Testis (tissue), 3 donors: Measurements from ENCODE around the gene JSRP1. TPM values are rescaled to one million over a fixed set of nuclear protein-coding genes. Genes with fewer than 3 reads are reported as not detected.

Experiments used
- DNase-seq: peaks from one replicate; pipeline ENCODE4 v3.0.0-alpha.2; 2019
- H3K27ac ChIP-seq, 2 donors: fragments of 200-600 bp; sonication (generic); one replicate each; pipeline ENCODE4 v1.5.1; 2019
- H3K27me3 ChIP-seq: fragments of 200-600 bp; sonication (generic); one replicate; pipeline ENCODE4 v1.5.1; 2019
- H3K36me3 ChIP-seq: fragments of 200-600 bp; sonication (generic); one replicate; pipeline ENCODE4 v1.5.1; 2017; ENCODE audit warnings: low read depth; ENCODE audit errors: missing control alignments
- H3K4me1 ChIP-seq: fragments of 200-600 bp; sonication (generic); one replicate; pipeline ENCODE4 v1.5.1; 2019
- H3K4me3 ChIP-seq, 2 donors: fragments of 200-600 bp; sonication (generic); one replicate each; pipeline ENCODE4 v1.5.1; 2017 to 2019
- H3K9me3 ChIP-seq: fragments of 200-600 bp; sonication (generic); one replicate; pipeline ENCODE4 v1.5.1; 2017
- CTCF ChIP-seq, 3 experiments: fragments of 450-650 bp in 2 of 3; fragments of 200-600 bp in 1 of 3; sonication (generic) in 1 of 3; IDR thresholded peaks; one replicate each; pipeline ENCODE4 v1.5.1; 2016 to 2019; ENCODE audit warnings: antibody characterized with exemption in 3 of 3, mild to moderate bottlenecking in 2 of 3, moderate library complexity in 1 of 3
- POLR2A ChIP-seq: fragments of 450-650 bp; IDR thresholded peaks from one replicate; pipeline ENCODE4 v1.6.1; 2017; ENCODE audit warnings: antibody characterized with exemption, mild to moderate bottlenecking, moderate library complexity
- WGBS, 2 donors: methylation state at CpG; one replicate each; pipeline ENCODE4 v1.1.5; 2018; 5-methylcytosine and 5-hydroxymethylcytosine counted together
- intact Hi-C: fragments of 100-400 bp; cut with DNase I; formaldehyde crosslinking; loops from one replicate; pipeline ENCODE4 v1.15.1; 2023; ENCODE audit warnings: low total_unique reads
- polyA plus RNA-seq: library from polyadenylated mRNA; stranded (reverse); fragments of 350-450 nt; fragmentation: Illumina TruSeq; extraction: RNeasy Lipid Tissue Mini Kit (QIAGEN cat#74804); gene quantifications from one replicate; pipeline ENCODE4 v1.2.3, GENCODE V29; 2014; ENCODE audit warnings: low read depth, low replicate concordance; ENCODE audit not compliant: insufficient read depth
- total RNA-seq, 2 donors: library from RNA; depleted of rRNA; stranded (reverse); fragments of >200 nt; gene quantifications; one replicate each; pipeline ENCODE4 v1.2.3, GENCODE V29; 2016

The JSRP1 gene
- total and polyA plus RNA-seq, 3 donors from 2014 or later, result 2.2 to 4.6 (median 2.6) TPM

- no peak overlapping the region for H3K4me3 ChIP-seq
- 77 to 84% methylated on average over 13 to 32 of the region's 32 CpGs for WGBS, 2 donors
- no peaks in the 10 kb centered on the region for H3K27me3 ChIP-seq
- H3K4me1 ChIP-seq, result peaks cover 35% of the 10 kb centered on the region
- DNase-seq, result no peak
- TF ChIP-seq POLR2A (no peak), CTCF (IDR thresholded peaks at IDR 0.05) (no peak)
- no peak overlapping the region for H3K27ac ChIP-seq
- no peaks in the 10 kb centered on the region for H3K9me3 ChIP-seq
- intact Hi-C loops, result no loop called here
- H3K36me3 ChIP-seq, result no peaks in the 10 kb centered on the region
Observed at GRCh38 chr19:2243274-2244124, 12.7 kb downstream of the JSRP1 start.

GRCh38 chr19:2242816-2243215 is 13.4 kb downstream of the JSRP1 start:
- no peaks in the 10 kb centered on the region for H3K9me3 ChIP-seq
- DNase-seq, result no peak
- no peak for TF ChIP-seq POLR2A
- no peak for TF ChIP-seq CTCF (IDR thresholded peaks at IDR 0.05)
- H3K4me3 ChIP-seq, result no peak overlapping the region
- intact Hi-C loops, result no loop called here
- no peak overlapping the region for H3K27ac ChIP-seq
- peaks cover 41% of the 10 kb centered on the region for H3K4me1 ChIP-seq
- no peaks in the 10 kb centered on the region for H3K36me3 ChIP-seq
- WGBS, 2 donors, result 85 to 92% methylated on average over 8 of the region's 8 CpGs
- no peaks in the 10 kb centered on the region for H3K27me3 ChIP-seq

- Histone ChIP-seq H3K4me3 (no peak overlapping the region), H3K27me3 (no peaks in the 10 kb centered on the region), H3K9me3 (no peaks in the 10 kb centered on the region), H3K4me1 (peaks cover 43% of the 10 kb centered on the region), H3K36me3 (no peaks in the 10 kb centered on the region), H3K27ac (peak overlapping the region in 1 of 2 donors; percentile 12)
- 73 to 82% methylated on average over 12 of the region's 12 CpGs for WGBS, 2 donors
- DNase-seq, result no peak
- no peak for TF ChIP-seq POLR2A
- TF ChIP-seq CTCF (IDR thresholded peaks at IDR 0.05), result no peak
- intact Hi-C loops, result no loop called here
Observed at GRCh38 chr19:2242092-2242537, 14.1 kb downstream of the JSRP1 start.

GRCh38 chr19:2240881-2241760 is 15.1 kb downstream of the JSRP1 start:
- Histone ChIP-seq H3K4me1 (peaks cover 39% of the 10 kb centered on the region), H3K9me3 (no peaks in the 10 kb centered on the region), H3K27me3 (no peaks in the 10 kb centered on the region), H3K4me3 (no peak overlapping the region), H3K36me3 (no peaks in the 10 kb centered on the region), H3K27ac (peak overlapping the region; percentile 12 to 35)
- TF ChIP-seq CTCF (IDR thresholded peaks at IDR 0.05) (no peak), POLR2A (no peak)
- intact Hi-C loops, result no loop called here
- DNase-seq, result peak; percentile 71
- 65 to 66% methylated on average over 31 to 41 of the region's 41 CpGs for WGBS, 2 donors
